NOMO-1 treated with DMSO at 0.1 percent for 48 hours (cell line): ENCODE results near the gene ZFP1.
A peak's percentile ranks its signal among the peaks of the same experiment; 100 is the strongest.

Source experiments
- DNase-seq: peaks from one replicate; lab custom pipeline; 2025; ENCODE audit not compliant: unreplicated experiment; lab: John Stamatoyannopoulos, UW

The ZFP1 gene

DNA sequence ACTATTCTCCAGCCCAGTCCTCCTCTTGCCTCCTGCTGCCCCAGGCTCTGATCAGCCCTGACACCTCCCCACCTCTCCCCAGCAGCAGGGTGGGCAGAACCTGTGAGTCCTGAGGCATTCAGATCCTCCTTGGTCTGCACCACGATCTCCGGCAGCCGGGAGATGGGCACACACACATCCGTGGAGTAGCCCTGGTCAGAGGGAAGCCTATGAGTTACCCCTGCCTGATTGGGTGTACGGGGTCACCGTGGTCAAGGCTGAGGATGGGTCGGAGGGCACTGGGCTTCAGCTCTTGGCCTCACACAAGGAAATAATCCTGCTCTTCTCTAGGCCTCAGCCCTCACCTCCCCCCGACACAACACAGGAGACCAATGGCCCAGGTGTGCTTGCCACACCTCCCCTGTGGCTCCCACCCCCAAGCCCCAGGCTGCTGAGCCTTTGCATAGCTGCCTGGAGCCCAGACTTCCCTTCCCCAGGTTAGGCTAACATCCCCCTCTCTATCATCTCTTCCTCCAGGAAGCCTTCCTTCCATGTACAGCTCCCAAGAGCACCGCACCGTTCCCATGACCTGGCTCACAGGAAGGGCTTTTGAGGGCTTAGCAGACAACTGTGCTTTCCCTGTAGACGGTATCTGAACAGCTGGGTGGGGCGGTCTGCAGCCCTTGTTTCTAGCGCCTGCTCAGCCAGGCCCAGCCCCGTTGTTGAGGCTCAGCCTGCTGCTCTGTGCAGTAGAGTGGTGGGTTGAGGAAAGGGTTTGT lies 35.4 kb upstream of the ZFP1 start:
- no peak for DNase-seq

DNA sequence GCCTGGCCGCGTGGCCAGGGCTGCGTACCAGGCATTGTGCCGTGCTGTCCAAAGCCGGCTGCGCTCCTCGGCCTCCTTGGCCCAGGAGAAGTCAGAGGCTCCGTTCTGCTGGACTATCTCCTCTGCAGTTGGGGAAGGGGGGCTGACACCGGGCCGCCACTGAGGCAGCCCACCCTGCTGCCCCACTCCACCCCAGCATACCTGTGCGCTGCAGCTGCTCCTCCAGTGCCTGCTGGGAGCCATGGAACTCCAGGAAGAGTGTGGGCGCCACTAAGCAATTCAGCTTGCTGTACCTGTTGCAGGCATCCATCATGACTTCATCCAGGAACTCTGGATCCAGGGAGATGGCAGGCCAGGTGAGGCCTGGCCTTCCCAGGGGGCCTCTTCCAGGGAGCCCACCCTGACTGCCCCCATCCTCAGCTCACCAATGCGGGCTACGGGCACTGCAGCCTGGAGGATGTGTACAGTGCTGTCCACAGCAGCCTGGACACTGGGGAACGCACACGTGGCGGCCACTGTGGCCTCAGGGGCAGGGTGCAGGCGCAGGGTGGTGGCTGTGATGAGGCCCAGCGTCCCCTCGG lies 34.7 kb upstream of the ZFP1 start:
- no peak for DNase-seq

DNA sequence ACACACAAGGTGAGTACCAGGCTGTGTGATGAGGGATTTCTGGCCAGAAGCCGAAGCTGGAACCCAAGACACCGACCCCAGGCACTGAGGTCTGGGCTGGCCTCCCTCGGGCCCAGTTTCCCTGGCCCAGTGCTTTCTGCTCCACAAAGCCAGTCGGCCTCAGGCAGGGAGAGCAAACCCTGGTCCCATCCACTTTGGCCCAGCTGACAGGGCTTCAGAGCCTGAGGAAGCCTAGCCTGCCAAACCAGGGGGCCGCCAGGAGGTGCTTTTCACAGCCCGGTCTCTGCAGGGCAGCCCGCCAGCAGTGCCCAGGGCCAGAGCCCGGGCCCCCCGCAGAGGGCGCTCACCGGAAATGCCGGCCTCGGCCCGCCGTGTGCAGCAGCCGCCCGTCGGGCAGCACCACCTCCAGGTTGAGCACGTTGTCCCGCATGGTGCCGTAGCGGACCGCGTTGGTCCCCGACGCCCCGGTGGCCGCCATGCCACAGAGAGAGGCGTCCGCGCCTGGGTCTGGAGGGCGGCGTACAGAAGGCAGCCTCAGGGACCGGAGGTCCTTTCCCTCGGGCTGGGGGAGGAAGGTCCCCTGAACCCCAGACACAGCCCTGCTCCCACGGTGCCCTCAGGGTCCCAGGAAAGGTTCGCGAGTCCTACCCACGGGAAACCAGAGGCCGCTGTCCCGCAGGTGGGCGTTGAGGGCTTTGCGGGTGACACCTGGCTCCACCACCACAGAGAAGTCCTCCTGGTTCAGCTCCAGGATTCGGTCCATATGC lies 34.0 kb upstream of the ZFP1 start:
- DNase-seq, result no peak

DNA sequence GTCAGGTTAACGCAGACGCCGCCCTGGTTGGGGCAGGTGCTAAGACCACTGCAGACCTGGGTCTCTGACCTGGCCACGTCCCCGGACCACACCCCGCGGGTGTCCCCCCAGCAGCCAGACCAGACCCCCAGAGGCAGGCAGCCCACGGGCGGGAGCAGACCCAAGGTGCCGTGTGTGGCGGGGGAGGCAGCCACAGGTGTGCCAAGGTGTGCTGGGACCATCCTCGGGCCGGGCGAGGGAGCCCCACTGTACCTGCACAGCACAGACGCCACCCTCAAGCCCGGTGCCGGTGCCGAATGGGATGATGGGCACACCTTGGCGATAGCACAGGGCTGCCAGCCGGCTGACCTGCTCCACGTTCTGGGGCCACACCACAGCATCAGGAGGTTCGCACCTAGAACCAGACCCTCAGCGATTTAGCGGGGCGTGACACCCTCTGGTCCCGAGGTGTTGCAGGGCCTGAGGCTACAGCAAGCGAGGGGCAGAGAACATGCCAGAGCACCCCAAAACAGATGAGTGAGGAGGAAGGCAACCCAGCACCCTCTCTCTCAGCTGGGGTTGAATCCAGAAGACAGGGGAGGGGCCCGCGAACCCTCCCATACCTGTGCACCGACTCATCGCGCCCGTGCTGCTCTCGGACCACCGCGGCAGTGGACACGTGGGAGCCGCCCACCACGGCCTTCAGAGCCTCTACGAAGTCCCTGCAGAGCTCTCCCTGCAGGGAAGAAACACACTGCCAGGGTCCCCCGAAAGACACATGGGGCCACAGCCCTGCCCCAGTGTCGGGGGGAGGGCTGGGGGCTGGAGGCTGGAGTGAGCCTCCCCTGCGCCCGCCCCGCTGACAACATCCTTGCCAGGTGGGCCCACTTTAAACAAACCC lies 33.1 kb upstream of the ZFP1 start:
- DNase-seq, result no peak

DNA sequence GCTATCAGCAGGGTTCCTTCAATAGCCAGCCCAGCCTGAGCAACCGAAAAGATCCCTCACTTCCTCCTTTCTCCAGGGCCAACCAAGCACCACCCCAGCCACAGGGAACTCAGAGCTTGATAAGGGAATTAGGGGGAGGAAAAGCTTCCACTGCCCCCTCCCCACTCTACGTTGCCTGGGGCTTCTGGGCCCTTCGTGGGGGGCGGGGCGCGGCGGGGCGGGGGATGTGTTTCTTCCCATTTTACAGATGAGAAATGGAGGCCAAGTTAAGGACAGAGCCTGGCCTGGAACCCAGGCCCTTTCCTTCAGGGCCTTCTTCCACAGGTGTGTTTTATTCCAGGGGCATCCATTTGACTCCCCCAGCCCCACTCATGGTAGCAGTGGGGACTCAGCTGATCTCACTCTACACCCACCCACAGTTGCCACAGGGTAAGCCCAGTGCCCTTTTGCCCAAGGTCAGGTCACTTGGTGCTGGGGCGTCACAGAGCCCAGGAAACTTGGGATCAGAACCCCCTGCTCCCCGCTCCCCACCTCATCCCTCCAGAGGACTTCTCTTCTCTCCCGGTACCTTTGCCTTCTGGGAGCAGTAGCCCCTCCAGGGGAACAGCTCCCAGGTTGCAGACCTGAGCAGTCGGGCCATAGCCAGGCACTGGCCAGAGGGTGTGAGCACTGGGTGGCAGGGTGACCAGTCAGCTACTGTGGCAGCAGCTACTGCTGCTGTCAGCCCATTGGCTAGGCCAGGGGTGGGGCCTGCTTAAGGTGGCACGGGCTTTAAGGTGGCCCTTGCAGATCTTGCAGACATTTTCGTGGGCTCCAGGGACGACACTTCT lies 32.0 kb upstream of the ZFP1 start, which contains the start of gene LDHD:
Gene LDHD, minus strand, starts transcription at position 700 of the 830 bp plus-strand sequence. Its CDS starts 60 bp downstream, at position 640.
- peak; percentile 82 for DNase-seq

DNA sequence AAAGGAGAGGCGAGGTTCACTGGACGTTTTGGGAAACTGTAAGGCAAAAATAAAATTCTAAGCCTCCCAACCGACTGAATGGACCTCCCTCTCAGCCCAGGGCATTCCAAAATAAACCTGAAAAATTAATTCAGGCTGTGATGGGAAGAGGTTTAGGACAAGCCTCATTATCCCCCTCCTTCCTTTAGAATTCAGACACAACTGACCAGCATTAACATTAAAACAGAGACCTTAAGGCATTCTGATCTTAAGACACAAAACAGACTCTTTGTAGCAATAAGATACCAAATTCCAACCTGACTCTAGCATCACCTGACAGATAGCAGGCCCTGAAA lies 31.4 kb upstream of the ZFP1 start:
- DNase-seq, result no peak

DNA sequence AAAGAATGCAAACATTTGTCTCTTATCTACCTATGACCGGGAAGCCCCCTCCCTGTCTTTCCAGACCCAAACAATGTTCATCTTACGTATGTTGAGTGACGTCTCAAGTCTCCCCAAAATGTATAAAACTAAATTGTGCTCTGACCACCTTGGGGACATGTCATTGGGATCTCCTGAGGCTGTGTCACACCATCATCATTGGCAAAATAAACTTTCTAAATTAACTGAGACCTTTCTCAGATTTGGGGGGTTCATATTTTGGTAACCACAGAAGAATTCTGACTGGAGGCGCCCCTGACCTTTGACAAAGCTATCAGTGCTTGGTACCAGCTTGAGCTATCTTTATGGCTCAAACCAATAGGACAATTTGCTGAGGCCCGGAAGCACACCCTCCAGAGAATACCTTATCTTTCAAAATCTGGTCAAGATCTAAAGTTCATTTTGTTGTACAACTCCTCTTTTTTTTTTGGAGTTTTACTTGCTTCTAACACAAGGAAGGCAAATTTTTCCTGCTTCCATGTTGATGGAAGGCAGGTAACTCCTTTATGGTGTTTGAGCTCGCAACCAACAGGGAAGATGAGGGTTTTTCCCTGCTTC lies 29.3 kb upstream of the ZFP1 start:
- DNase-seq, result no peak

DNA sequence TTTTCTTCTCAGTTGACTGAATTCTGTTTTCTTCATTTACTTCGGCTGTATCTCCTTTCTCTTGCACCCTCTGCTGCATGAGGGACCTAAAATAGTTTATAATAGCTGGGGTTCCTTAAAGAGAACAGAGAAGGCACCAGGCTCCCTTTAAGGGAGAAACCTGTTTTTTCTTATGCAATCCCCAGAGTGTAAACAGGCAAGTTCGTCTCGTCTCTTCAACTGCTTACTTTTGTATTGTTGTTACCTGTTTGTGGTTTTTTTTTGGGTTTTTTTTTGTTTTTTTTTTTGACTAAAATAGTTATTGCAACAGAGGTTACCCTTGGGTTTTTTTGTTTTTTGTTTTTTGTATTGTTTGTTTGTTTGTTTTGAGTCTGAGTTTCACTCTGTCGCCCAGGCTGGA lies 28.1 kb upstream of the ZFP1 start:
- no peak for DNase-seq

DNA sequence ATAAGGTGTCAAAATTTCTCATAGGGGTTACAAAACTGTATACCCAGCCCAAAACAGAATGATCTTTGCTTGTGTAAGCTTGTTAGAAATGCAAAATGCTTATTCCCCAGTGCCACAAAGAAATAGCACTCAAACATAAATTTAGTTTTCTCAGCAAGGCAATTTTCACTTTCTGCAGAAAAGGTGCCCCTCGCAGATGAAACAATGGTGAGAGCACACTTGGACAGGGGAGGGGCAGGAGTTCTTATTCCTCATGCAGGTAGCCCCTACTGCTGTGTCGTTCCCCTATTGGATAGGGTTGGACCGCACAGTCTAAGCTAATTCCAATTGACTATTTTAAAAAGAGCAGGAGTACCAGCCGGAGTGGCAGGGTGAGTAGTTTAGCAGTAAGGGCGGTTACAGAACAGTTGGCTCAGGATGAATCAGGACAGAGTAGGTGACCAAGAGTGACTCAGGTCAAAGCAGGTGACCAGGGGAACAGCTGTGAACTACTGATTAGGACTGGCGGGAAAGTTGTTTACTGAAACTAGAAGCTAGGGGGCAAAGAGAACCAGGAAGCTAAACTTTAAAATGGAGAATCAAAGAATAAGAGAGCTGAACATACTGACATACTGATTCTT lies 26.3 kb upstream of the ZFP1 start:
- no peak for DNase-seq

DNA sequence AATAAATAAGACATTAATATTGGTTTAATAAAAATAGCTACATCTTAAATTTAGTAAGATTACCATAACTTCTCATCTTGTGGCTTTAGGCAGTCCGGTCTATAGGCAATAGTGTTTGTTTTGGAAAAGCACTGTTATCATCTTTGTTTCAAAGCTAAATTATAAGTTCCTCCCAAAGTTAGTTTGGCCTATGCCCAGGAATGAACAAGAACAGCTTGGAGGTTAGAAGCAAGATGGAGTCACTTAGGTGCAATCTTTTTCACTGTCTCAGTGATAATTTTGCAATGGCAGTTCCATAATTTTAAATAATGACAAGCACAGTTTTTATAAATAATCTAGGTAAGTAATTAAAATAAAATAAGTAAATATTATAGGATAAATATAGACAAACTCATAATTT lies 25.7 kb upstream of the ZFP1 start:
- DNase-seq, result no peak

DNA sequence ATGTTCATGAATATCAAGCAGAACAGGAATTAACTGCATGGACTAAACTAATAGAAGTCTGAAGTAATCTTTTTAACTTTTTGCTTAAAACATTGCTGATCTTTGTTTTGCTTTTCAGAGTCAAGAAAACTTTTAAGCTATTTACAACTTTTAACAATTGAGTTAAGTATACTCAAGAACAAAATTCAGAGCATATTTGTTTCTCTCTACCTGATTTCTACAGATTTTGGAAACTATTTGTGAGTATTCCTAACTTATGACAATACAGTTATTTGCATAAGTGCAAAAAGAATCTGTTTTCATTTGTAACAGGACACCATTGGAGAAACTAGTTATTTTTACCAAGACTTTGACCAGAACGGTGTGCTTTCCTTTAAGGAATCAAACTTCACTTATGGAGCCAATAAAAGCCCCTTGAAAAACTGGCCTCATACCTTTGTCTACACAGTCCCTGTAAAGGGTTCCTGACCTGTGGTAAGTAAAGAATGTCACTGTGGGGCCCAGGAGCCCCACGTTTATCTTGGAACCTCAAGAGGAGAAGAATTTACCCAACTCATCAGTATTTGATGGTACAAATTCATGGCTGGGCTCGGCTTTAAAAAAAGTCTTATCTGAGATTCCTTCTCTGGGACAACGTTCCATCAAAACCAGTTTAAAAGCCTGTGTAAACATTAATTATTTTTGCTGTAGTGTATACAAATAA lies 20.5 kb upstream of the ZFP1 start:
- DNase-seq, result no peak

DNA sequence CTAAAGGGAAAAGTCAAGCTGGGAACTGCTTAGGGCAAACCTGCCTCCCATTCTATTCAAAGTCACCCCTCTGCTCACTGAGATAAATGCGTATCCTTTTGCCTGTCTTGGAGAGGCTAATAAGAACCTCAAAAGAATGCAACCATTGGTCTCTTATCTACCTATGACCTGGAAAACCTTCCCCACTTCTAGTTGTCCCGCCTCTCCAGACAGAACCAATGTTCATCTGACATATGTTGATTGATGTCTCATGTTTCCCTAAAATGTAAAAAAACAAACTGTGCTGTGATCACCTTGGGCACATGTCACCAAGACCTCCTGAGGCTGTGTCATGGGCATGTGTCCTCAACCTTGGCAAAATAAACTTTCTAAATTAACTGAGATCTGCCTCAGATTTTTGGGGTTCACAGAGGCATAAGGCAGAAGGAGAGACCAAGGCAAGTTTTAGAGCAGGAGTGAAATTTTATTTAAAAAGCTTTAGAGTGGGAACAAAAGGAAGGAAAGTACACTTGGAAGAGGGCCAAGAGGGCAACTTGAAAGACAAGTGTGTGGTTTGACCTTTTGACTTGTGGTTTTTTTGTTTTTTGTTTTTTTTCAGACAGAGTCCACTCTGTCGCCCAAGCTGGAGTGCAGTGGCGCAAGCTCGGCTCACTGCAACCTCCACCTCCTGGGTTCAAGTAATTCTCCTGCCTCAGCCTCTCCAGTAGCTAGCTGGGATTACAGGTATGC lies 18.7 kb upstream of the ZFP1 start:
- DNase-seq, result peak; percentile 18

DNA sequence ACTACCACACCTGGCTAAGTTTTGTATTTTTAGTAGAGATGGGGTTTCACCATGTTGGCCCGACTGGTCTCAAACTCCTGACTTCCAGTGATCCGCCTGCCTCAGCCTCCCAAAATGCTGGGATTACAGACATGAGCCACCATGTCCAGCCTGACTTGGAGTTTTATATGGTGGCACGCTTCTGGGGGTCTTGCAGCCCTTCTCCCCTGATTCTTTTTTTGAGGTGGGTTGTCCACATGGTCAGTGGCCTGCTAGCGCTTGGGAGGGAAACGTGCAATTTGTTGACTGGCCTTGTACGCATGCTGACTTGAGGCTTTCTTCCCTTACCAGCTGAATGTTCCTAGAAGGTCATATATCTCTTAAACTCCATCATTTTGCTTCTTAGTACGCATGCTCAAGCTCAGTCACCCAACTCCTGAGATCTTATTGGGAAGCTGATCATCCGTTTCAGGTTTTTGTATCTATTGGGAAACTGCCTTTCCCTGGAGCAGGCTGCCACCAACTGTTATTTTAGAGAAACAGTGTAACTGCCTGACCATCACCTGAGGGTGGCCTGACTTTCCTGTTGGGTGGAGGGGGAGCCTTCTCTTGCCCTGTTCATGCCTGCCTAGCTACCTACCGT lies 18.1 kb upstream of the ZFP1 start:
- peak; percentile 7 for DNase-seq

DNA sequence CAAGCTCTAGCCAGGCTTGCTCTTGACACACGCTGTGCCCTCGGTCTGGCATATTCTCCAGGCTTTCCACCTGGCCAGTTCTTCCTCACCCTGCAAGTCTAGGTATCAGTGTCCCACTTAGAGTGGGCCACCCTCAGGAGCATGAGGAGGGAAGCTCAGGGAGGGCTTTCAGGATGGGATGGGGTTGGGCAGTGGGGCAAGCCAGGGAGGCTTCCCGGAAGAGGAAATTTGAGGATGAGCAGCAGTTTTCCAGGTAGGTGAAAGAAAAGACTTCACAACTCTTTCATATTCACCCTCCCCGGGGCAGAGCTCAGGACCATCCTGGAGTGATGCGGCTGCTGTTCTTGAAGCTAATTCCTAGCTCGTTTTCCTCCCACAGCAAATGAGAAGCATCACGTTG lies 17.2 kb upstream of the ZFP1 start:
- DNase-seq, result no peak

DNA sequence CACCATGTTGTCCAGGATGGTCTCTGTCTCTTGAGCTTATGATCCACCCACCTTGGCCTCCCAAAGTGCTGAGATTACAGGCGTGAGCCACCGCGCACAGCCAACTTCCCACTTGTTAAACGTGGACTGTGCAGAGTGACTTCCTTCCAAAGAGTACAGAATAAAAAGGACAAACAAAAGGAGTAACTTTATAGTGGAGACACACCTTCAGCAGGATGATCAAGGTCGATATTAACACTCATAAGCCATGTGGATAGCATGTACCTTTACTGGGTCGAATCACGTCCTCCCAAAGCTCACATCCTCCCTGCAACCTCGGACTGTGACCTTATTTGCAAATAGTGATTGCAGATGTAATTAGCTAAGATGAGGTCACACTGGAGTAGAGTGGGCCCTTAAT lies 10.1 kb upstream of the ZFP1 start:
- no peak for DNase-seq

DNA sequence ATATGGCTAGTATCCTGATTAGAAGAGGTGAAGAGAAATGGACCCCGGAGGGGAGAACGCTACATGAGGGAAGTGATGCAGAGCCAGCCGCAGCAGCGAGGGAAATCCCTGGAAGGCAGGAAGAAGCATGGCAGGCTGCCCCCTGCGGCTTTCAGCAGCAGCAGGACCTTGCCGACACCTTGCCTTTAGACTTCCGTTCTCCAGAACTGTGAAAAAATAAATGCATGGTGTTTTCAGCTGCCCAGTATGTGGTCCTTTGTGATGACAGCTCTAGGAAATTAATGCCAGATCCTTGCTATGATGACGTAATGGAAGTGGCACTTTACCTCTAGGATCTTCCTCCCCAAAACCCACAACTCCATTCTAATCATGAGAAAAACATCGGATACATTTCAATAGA lies 9.7 kb upstream of the ZFP1 start:
- no peak for DNase-seq

DNA sequence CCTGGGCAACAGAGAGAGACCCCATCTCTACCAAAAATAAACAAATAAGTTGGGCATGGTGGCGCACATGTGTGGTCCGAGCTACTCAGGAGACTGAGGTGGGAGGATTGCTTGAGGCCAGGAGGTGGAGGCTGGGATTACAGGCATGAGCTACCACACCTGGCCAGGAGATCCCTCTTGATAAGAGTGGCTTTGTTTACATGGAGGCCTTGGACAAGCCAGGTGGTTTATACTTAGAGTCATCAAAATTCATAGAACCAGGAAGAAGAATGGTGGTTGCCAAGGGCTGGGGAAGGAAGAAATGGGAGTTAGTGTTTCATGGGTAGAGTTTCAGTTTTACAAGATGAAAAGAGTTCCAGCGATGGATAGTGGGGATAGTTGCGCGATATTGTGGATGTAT lies 8.8 kb upstream of the ZFP1 start:
- no peak for DNase-seq

DNA sequence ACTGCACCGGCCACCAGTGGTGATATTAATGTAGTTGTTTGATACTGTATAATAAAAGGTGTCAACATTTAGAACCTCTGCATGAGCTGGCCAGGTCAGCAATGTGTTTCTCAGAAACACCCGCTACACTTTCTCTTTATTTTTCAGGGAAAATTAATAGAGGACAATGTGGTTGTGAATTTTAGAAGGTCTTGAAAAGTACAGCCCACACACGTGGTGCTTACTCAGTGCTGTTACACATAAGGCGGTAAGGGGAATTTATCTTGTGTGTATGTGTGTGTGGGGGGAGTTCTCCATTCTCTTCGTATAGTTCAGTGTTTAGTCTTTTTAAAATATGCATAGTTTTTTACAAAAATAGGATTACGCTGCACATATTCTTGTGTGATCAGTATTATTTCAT lies 4.4 kb upstream of the ZFP1 start:
- no peak for DNase-seq
